ENCODE results near the gene KIF3A.

Gene KIF3A

DNA sequence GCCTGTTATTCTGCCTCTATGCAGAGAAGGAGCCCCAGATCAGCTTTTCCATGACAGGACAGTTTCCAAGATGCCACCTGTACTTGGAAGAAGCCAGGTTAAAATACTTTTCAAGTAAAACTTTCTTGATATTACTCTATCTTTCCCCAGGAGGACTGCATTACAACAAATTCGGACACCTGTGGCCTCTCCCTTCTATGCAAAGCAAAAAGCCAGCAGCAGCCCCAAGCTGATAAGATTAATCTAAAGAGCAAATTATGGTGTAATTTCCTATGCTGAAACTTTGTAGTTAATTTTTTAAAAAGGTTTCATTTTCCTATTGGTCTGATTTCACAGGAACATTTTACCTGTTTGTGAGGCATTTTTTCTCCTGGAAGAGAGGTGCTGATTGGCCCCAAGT is 63.9 kb downstream of the KIF3A start:
- H3K27me3 Mint-ChIP-seq (ENCODE audit: low read depth): peaks cover 8% of the 10 kb centered on the region
- no peaks in the 10 kb centered on the region for H3K9me3 Mint-ChIP-seq
- H3K36me3 Mint-ChIP-seq (ENCODE audit: low read depth): no peaks in the 10 kb centered on the region
- no peak overlapping the region for H3K27ac Mint-ChIP-seq
- H3K4me3 Mint-ChIP-seq: no peak overlapping the region
- peaks cover 4% of the 10 kb centered on the region for H3K4me1 Mint-ChIP-seq
- TF ChIP-seq, protein P1, sequence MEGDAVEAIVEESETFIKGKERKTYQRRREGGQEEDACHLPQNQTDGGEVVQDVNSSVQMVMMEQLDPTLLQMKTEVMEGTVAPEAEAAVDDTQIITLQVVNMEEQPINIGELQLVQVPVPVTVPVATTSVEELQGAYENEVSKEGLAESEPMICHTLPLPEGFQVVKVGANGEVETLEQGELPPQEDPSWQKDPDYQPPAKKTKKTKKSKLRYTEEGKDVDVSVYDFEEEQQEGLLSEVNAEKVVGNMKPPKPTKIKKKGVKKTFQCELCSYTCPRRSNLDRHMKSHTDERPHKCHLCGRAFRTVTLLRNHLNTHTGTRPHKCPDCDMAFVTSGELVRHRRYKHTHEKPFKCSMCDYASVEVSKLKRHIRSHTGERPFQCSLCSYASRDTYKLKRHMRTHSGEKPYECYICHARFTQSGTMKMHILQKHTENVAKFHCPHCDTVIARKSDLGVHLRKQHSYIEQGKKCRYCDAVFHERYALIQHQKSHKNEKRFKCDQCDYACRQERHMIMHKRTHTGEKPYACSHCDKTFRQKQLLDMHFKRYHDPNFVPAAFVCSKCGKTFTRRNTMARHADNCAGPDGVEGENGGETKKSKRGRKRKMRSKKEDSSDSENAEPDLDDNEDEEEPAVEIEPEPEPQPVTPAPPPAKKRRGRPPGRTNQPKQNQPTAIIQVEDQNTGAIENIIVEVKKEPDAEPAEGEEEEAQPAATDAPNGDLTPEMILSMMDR (IDR thresholded peaks at IDR 0.05; ENCODE audit: unreplicated experiment in 3 of 3): no peak

- no peaks in the 10 kb centered on the region for H3K9me3 Mint-ChIP-seq
- no peak overlapping the region for H3K4me3 Mint-ChIP-seq
- H3K27ac Mint-ChIP-seq: no peak overlapping the region
- TF ChIP-seq, protein P1 (IDR thresholded peaks at IDR 0.05; ENCODE audit: unreplicated experiment in 3 of 3): no peak
- peaks cover 4% of the 10 kb centered on the region for H3K4me1 Mint-ChIP-seq
- no peaks in the 10 kb centered on the region for H3K36me3 Mint-ChIP-seq (ENCODE audit: low read depth)
- peaks cover 8% of the 10 kb centered on the region for H3K27me3 Mint-ChIP-seq (ENCODE audit: low read depth)
Measured at GRCh38 chr5:132671000-132671399, 66.3 kb downstream of the KIF3A start.

- H3K4me1 Mint-ChIP-seq: peaks cover 4% of the 10 kb centered on the region
- H3K9me3 Mint-ChIP-seq: no peaks in the 10 kb centered on the region
- no peak overlapping the region for H3K4me3 Mint-ChIP-seq
- peaks cover 8% of the 10 kb centered on the region for H3K27me3 Mint-ChIP-seq (ENCODE audit: low read depth)
- no peak overlapping the region for H3K27ac Mint-ChIP-seq
- H3K36me3 Mint-ChIP-seq (ENCODE audit: low read depth): no peaks in the 10 kb centered on the region
- TF ChIP-seq, protein P1 (IDR thresholded peaks at IDR 0.05; ENCODE audit: unreplicated experiment in 3 of 3): no peak
Measured at GRCh38 chr5:132669966-132670882, 67.1 kb downstream of the KIF3A start.

- TF ChIP-seq, protein P1 (IDR thresholded peaks at IDR 0.05; ENCODE audit: unreplicated experiment in 3 of 3): no peak
- Mint-ChIP-seq H3K4me1 (peaks cover 4% of the 10 kb centered on the region), H3K4me3 (no peak overlapping the region), H3K9me3 (no peaks in the 10 kb centered on the region), H3K27ac (no peak overlapping the region), H3K27me3 (ENCODE audit: low read depth) (peaks cover 8% of the 10 kb centered on the region), H3K36me3 (ENCODE audit: low read depth) (no peaks in the 10 kb centered on the region)
Measured at GRCh38 chr5:132669455-132669820, 67.9 kb downstream of the KIF3A start.

DNA sequence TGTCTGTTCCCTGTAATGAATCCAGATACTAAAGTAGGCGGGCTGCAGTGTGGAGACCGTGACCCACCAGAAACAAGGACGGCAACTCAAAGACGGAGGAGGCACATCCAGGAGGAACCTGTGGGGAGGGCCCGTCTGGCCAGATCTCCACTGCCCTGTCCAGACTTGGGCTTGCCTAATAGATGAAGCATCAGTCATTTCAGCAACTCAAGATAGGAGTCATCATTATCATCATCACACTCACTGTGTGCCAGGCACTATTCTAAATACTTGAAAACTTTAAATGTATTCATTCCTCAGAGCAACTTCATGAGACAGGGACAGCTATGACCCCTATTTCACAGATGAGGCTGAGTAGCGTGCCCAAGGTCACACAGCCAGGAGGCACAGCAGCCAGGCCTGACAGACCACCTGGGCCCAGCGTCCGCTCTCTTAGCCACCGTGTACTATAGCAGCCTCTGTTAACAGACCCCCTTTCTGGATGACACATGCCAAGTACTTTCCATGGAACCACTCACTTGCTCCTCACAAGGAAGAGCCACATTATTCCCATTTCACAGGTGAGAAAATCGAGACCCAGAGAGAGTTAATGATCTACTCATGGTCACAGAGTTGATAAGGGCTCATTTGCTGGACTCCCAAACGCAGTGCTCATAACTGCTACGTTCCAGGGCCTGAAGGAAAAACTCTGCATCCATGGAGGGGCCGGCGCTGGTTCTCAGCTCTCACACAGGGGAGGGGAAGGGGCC is 68.5 kb downstream of the KIF3A start:
- Mint-ChIP-seq H3K27me3 (ENCODE audit: low read depth) (peaks cover 10% of the 10 kb centered on the region), H3K4me3 (no peak overlapping the region), H3K9me3 (no peaks in the 10 kb centered on the region), H3K4me1 (peaks cover 6% of the 10 kb centered on the region), H3K36me3 (ENCODE audit: low read depth) (no peaks in the 10 kb centered on the region), H3K27ac (no peak overlapping the region)
- TF ChIP-seq, protein P1 (IDR thresholded peaks at IDR 0.05; ENCODE audit: unreplicated experiment in 3 of 3): no peak
